HG03159 (cell line): Measurements from ENCODE around the gene ATP4A.
A peak's percentile ranks its signal among the peaks of the same experiment; 100 is the strongest.
"Not testable (repeated sequence)": the region's sequence is repeated elsewhere in the genome, so short reads cannot be mapped to it uniquely, and the experiment has no call there.

Experiments used
- ATAC-seq: cut with Tn5 transposase; IDR thresholded peaks from one replicate; pipeline ENCODE4 v1.9.1; 2021; ENCODE audit warnings: mild to moderate bottlenecking, moderate library complexity; ENCODE audit not compliant: unreplicated experiment

The ATP4A gene

GRCh38 chr19:35563207-35563829 lies at the start of gene ATP4A:
ATP4A (minus strand) TSS chr19:35563658; CDS start chr19:35563629, 29 bp downstream.
- no peak for ATAC-seq

DNA sequence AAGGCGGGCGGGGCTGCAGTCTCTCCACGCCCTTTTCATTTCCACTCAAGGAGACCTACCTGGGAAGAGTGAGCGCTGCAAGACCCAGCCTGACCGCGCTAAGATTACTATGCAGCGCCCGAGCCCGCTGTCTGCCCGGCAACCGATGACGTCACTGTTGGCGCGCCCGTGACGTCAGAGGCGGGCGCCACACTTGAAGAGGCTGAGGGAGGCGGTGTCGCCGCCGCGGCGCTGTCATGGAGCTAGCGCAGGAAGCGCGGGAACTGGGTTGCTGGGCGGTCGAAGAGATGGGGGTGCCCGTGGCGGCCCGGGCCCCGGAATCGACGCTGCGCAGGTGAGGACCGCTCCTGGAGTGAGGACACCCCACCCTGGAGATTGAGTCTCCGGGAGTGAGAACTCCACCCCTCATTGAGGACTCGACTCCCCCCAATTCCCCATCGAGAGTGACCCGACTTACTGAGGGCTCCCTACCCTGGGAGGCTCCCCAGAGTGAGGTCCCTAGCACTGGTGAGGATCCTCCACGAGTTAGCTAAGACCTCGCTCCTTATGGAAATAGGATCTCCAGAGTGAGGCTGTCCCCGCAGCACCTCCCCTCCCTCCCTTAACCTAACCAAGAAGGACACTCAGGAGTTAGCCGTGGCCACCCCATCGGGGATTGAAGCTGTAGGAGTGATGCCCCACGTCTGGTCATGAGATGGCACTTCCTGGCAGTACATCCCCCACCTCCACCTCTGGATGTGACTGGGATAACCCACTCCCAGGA lies 49.3 kb upstream of the ATP4A start, which contains the start of gene HAUS5:
HAUS5 (plus strand) TSS at position 177 of the 763 bp plus-strand sequence; CDS start at position 237, 60 bp downstream.
- ATAC-seq, result peak; percentile 66

DNA sequence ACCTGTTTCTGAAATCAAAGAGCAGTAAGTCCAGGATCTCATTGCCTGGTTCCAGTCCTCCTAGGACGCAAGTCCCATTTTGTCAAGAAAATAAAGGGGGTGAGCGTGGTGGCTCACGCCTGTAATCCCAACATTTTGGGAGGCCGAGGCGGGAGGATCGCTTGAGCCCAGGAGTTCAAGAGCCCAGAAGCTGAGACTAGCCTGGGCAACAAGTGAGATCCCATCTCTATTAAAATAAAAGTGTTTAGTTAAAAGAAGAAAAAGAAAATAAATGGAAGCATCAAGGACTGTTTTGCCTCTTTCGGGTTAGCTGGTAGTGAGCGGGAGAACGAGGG lies 48.7 kb upstream of the ATP4A start:
- no peak for ATAC-seq

DNA sequence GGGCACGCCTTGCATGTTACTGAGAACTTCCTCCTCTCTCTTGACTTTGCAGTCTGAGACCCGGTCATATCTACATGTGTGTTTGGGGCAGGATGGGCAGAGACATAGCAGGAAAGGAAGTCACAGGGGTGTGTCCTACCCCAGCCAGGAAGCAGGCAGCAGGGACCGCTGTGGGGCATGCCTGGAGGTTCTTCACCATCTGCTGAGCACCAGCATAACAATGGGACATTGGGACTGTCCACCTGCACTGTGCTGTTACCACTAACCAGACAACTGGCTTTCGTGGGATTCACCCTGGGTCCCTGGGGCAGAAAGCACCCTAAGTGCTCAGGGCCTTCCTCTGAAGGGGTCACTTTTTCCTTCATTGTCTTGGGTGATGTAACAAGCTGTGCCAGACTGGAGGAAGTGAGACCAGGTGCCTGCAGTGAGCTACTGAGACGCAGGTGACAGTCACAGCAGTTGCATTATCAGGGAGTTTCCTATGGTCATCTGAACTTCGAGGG lies 46.4 kb upstream of the ATP4A start:
- no peak for ATAC-seq

GRCh38 chr19:35608251-35608650 lies 44.8 kb upstream of the ATP4A start:
- no peak for ATAC-seq

DNA sequence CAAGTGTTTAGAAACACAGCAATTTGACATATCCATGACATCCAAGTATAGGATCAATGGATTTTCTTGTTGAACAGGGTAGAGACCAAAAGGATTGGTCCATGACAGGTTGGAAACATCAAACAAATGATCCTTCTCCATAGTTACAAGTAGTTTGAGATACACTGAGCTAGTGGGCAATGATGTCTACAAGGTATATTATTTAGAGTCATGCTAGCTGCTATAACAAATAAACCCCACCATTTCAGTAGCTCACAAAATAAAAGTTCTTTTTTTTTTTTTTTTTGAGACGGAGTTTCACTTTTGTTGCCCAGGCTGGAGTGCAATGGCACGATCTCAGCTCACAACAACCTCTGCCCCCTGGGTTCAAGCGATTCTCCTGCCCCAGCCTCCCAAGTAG lies 44.2 kb upstream of the ATP4A start:
- no peak for ATAC-seq

DNA sequence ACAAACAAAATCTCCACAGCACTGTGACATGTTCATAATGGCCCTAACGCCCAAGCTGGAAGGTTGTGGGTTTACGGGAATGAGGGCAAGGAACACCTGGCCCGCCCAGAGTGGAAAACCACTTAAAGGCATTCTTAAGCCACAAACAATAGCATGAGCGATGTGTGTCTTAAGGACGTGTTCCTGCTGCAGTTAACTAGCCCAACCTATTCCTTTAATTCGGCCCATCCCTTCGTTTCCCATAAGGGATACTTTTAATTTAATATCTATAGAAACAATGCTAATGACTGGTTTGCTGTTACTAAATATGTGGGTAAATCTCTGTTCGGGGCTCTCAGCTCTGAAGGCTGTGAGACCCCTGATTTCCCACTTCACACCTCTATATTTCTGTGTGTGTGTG lies 43.7 kb upstream of the ATP4A start:
- ATAC-seq, result not testable (repeated sequence)

DNA sequence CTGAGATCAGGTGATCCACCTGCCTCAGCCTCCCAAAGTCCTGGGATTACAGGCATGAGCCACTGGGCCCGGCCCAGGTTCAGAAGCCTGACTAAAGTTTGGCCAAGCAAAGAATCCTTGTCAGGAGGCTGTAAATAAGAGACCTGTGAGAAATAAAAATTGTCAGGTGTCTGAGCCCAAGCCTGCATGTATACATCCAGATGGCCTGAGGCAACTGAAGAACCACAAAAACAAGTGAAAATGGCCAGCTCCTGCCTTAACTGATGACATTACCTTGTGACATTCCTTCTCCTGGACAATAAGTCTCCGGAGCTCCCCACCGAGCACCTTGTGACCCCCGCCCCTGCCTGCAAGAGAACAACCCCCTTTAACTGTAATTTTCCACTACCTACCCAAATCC lies 41.0 kb upstream of the ATP4A start:
- not testable (repeated sequence) for ATAC-seq

GRCh38 chr19:35601971-35602370 lies 38.5 kb upstream of the ATP4A start:
- ATAC-seq, result no peak

- no peak for ATAC-seq
Measured at GRCh38 chr19:35596366-35596999, 33.0 kb upstream of the ATP4A start.

GRCh38 chr19:35595928-35596327 lies 32.5 kb upstream of the ATP4A start:
- no peak for ATAC-seq

- ATAC-seq, result not testable (repeated sequence)
Measured at GRCh38 chr19:35595026-35595425, 31.6 kb upstream of the ATP4A start.

DNA sequence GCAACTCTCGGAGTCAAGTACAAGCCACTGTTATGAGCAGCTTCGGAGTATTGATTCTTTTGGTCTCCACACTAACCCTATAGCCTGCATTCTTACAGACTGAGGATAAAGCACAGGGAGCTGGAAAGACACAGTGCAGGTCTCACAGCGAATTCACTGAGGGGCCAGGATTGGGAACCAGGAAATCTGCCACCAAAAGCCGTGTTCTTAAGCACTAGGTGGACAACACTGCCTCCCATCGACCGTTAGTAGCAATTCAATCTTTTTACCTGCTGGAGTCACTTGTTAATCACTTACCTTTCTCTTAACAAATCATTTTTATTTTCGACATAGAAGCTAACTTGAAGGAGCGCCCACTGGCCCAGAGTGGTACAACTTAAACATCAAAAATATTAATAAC lies 28.8 kb upstream of the ATP4A start:
- ATAC-seq, result no peak

DNA sequence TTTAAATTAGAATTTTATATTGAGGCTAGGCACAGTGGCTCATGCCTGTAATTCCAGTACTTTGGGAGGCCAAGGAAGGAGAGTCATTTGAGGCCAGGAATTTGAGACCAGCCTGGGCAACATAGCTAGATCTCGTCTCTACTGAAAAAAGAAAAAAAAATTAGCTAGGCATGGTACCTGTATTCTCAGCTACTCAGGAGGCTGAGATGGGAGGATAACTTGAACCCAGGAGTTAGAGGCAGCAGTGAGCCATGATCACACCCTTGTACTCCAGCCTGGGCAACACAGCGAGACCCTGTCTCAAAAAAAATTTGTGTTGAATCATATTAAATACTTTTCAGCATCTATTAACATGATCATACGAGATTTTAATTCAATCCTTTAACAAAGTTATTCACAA lies 27.4 kb upstream of the ATP4A start:
- ATAC-seq, result no peak

GRCh38 chr19:35587321-35587720 lies 23.9 kb upstream of the ATP4A start:
- ATAC-seq, result no peak

GRCh38 chr19:35585848-35586247 lies 22.4 kb upstream of the ATP4A start, which contains the start of gene PMIS2:
PMIS2 (plus strand) TSS chr19:35586173; CDS start chr19:35586260, 87 bp downstream.
- no peak for ATAC-seq

- no peak for ATAC-seq
Measured at GRCh38 chr19:35582760-35583159, 19.3 kb upstream of the ATP4A start.

DNA sequence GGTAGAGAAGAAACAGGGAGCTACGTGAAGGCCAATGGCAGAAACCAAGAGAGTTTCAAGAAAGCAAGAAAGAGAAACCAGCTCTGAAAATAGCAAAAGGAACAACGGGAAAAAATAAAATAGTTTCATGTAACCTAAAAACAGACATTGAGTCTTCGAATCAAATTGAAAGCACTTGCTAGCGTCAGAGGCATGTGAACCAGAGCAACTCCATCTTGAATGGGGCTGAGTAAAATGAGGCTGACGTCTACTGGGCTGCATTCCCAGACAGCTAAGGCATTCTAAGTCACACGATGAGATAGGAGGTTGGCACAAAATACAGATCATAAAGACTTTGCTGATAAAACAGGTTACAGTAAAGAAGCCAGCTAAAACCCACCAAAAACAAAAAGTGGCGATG lies 15.2 kb upstream of the ATP4A start:
- ATAC-seq, result no peak

DNA sequence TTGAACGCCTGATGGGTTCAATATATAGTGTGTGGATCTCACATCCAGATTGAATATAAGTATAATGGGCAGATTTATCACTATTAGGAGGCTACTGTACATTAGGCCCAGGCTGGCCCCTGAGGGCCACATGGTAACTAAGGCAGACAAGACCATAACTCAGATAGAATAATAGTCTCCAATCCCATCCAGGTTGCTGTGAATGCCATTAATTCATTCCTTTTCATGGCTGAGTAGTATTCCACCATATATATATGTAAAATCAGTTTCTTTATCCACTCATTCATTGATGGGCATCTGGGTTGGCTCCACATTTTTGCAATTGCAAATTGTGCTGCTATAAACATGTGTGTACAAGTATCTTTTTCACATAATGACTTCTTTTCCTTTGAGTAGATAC lies 14.5 kb upstream of the ATP4A start:
- no peak for ATAC-seq

GRCh38 chr19:35571406-35571965 lies 8.0 kb upstream of the ATP4A start:
- ATAC-seq, result no peak

GRCh38 chr19:35569281-35569781 lies 5.9 kb upstream of the ATP4A start:
- no peak for ATAC-seq
